GM12878 (cell line): Measurements from ENCODE around the gene GRIN2D. TPM values are rescaled to one million over a fixed set of nuclear protein-coding genes. Genes with fewer than 3 reads are reported as not detected.
A peak's percentile ranks its signal among the peaks of the same experiment; 100 is the strongest.

ENCODE experiments used
- CBX3 ChIP-seq: fragments of 200-600 bp; sonication (generic); IDR thresholded peaks from 2 replicates; pipeline ENCODE4 v1.6.1; 2016; ENCODE audit warnings: low read depth, borderline replicate concordance
- CHD4 ChIP-seq: fragments of 200-600 bp; sonication (generic); IDR thresholded peaks from 2 replicates; pipeline ENCODE4 v1.6.1; 2016; ENCODE audit warnings: mild to moderate bottlenecking
- E2F4 ChIP-seq: IDR thresholded peaks from 2 replicates; pipeline ENCODE4 v1.6.1; 2012; ENCODE audit warnings: low read depth, low read length, improper control_type of control experiment
- GATAD2B ChIP-seq: fragments of 450-650 bp; conservative IDR thresholded peaks from 2 replicates; pipeline ENCODE4 v1.6.1; 2017; ENCODE audit warnings: low read depth, mild to moderate bottlenecking, moderate library complexity
- HCFC1 ChIP-seq: fragments of 150-350 bp; IDR thresholded peaks from 2 replicates; pipeline ENCODE4 v1.6.1; 2014; ENCODE audit warnings: low read length
- HDGF ChIP-seq: fragments of 450-650 bp; IDR thresholded peaks from 2 replicates; pipeline ENCODE4 v1.6.1; 2016; ENCODE audit warnings: antibody characterized with exemption
- HSF1 ChIP-seq: fragments of 150-350 bp; IDR thresholded peaks from 2 replicates; pipeline ENCODE4 v1.6.1; 2014; ENCODE audit warnings: mild to moderate bottlenecking, low read depth, low read length
- KAT2A ChIP-seq: conservative IDR thresholded peaks from 2 replicates; pipeline ENCODE4 v1.6.1; 2011; ENCODE audit warnings: low read depth, low read length; ENCODE audit not compliant: control insufficient read depth
- MAX ChIP-seq: IDR thresholded peaks from 2 replicates; pipeline ENCODE4 v1.6.1; 2012; ENCODE audit warnings: low read depth, low read length, improper control_type of control experiment
- MEF2A ChIP-seq: IDR thresholded peaks from 2 replicates; pipeline ENCODE4 v1.6.1; 2011; ENCODE audit warnings: low read depth, mild to moderate bottlenecking, low read length, moderate library complexity; ENCODE audit not compliant: insufficient read depth
- NBN ChIP-seq: fragments of 450-650 bp; IDR thresholded peaks from 2 replicates; pipeline ENCODE4 v1.6.1; 2016
- NFYA ChIP-seq: IDR thresholded peaks from 2 replicates; pipeline ENCODE4 v1.6.1; 2011; ENCODE audit warnings: low read depth, mild to moderate bottlenecking, low read length, improper control_type of control experiment, borderline replicate concordance
- SMAD5 ChIP-seq: IDR thresholded peaks from 2 replicates; pipeline ENCODE4 v1.6.1; 2016; ENCODE audit warnings: antibody characterized with exemption, low read depth
- SP1 ChIP-seq: IDR thresholded peaks from one replicate; pipeline ENCODE4 v1.6.1; 2011; ENCODE audit warnings: low read depth, low read length
- ZBTB11 ChIP-seq: fragments of 450-650 bp; formaldehyde crosslinking; IDR thresholded peaks from 2 replicates; pipeline ENCODE4 v1.5.0; 2022; ENCODE audit warnings: mild to moderate bottlenecking, missing genetic modification characterization
- ZNF24 ChIP-seq: fragments of 450-650 bp; IDR thresholded peaks from 2 replicates; pipeline ENCODE4 v1.6.1; 2017; ENCODE audit warnings: antibody characterized with exemption, mild to moderate bottlenecking
- ZNF384 ChIP-seq: IDR thresholded peaks from 2 replicates; pipeline ENCODE4 v1.6.1; 2012; ENCODE audit warnings: low read depth, mild to moderate bottlenecking, low read length, improper control_type of control experiment, borderline replicate concordance
- polyA plus RNA-seq, 11 experiments: library from polyadenylated mRNA; depleted of rRNA in 4 of 11; unstranded in 6 of 11; stranded (reverse) in 5 of 11; fragments of >200 nt; fragmentation: Nextera tagmentation in 4 of 11; fragmentation: Illumina TruSeq in 1 of 11; extraction: Ambion mirVana in 4 of 11; extraction: Trizol in 1 of 11; gene quantifications; 1 replicate in 1 of 11; 2 replicates in 10 of 11; pipeline versions ENCODE4 v1.2.1 to v1.2.3, GENCODE V29; 2011 to 2016; ENCODE audit warnings: inconsistent platforms in 2 of 11, missing spikeins in 2 of 11, low read depth in 1 of 11
- total RNA-seq, 4 experiments: library from RNA; depleted of rRNA in 3 of 4; stranded (reverse); fragments of >200 nt in 3 of 4; fragmentation: Illumina TruSeq in 1 of 4; extraction: Trizol in 1 of 4; gene quantifications; 2 replicates each; pipeline versions ENCODE4 v1.2.1 to v1.2.3, GENCODE V29; 2013 to 2021
- TF ChIP-seq, protein P1 (sequence below): IDR thresholded peaks from 2 replicates; pipeline ENCODE4 v1.6.1; 2012; ENCODE audit warnings: improper control_type of control experiment, low read depth, low read length; ENCODE audit not compliant: insufficient replicate concordance

Gene GRIN2D
- total and polyA plus RNA-seq, 10 of the 15 experiments (the other 5 are each of a cell fraction or from before 2014, with no cell fraction given), result 0.03 to 0.38 (median 0.04) TPM; not detected in 3

DNA sequence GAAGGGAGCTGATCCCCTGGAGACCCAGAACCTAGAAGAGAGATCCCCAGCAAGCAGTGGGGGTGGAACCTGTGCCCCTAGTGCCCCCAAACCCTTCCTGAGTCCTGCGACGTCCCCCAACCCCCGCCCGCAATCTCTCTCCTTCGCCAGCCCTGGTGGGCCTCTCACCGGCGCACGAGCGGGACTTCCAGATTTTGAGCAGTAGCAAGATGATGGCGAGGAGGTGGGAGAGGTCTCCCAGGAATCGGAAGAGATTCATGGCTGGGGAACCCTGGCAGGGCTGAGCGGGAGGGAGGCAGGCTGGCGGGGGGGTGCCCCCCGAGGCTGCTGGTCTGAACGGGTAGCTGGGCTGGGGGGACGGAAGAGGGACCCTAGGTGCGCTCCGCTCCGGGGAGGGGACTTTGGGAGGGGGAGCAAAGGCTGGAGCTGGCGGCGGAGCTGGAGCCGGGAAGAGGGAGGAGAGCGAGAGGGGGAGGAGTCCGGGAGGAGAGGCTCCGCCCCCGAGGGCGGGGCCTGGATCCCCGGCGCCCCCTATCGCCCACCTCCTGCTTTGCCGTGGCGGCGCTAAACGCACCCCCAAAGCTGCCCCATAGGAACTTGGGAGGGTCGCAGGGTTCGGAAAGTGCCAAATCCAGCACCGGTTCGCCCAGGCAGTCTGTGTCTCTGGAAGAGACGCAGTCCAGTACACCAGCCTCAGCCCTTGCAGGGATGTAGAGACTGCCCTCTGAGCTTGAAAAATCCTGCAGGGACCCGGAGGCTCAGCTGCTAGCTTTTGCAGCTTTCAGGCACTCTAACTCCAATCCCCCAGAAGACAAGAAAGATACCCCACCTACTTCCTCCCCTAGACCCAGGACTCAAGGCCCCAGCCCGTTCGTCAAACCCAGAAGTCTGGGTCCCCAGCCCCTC, 2.1 kb upstream of the GRIN2D start, which contains the start of gene KDELR1 (continued):
- TF ChIP-seq ZBTB11 (CRISPR knock-in tag) (no peak), NBN (no peak), GATAD2B (0 out of 2 replicates have a peak, but pooled peaks have one; percentile 18), CHD4 (no peak), ZNF24 (no peak), HDGF (no peak), MEF2A (no peak), CBX3 (no peak), SMAD5 (no peak), KAT2A (no peak), HCFC1 (no peak), HSF1 (no peak), MAX (no peak), SP1 (peak; percentile 85), NFYA (no peak), ZNF384 (no peak), E2F4 (no peak)
- TF ChIP-seq, protein P1, sequence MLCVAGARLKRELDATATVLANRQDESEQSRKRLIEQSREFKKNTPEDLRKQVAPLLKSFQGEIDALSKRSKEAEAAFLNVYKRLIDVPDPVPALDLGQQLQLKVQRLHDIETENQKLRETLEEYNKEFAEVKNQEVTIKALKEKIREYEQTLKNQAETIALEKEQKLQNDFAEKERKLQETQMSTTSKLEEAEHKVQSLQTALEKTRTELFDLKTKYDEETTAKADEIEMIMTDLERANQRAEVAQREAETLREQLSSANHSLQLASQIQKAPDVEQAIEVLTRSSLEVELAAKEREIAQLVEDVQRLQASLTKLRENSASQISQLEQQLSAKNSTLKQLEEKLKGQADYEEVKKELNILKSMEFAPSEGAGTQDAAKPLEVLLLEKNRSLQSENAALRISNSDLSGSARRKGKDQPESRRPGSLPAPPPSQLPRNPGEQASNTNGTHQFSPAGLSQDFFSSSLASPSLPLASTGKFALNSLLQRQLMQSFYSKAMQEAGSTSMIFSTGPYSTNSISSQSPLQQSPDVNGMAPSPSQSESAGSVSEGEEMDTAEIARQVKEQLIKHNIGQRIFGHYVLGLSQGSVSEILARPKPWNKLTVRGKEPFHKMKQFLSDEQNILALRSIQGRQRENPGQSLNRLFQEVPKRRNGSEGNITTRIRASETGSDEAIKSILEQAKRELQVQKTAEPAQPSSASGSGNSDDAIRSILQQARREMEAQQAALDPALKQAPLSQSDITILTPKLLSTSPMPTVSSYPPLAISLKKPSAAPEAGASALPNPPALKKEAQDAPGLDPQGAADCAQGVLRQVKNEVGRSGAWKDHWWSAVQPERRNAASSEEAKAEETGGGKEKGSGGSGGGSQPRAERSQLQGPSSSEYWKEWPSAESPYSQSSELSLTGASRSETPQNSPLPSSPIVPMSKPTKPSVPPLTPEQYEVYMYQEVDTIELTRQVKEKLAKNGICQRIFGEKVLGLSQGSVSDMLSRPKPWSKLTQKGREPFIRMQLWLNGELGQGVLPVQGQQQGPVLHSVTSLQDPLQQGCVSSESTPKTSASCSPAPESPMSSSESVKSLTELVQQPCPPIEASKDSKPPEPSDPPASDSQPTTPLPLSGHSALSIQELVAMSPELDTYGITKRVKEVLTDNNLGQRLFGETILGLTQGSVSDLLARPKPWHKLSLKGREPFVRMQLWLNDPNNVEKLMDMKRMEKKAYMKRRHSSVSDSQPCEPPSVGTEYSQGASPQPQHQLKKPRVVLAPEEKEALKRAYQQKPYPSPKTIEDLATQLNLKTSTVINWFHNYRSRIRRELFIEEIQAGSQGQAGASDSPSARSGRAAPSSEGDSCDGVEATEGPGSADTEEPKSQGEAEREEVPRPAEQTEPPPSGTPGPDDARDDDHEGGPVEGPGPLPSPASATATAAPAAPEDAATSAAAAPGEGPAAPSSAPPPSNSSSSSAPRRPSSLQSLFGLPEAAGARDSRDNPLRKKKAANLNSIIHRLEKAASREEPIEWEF, result no peak
